PC-3 (cell line): Measurements from ENCODE around the gene BAIAP2. TPM values are rescaled to one million over a fixed set of nuclear protein-coding genes. Genes with fewer than 3 reads are reported as not detected.

Source experiments
- ATAC-seq: fragments of 200-7000 bp; cut with Tn5 transposase; 2 replicates; pipeline ENCODE4 v1.9.1; 2020; ENCODE audit warnings: mild to moderate bottlenecking, moderate library complexity
- BruUV-seq: library from RNA; stranded (reverse); fragments of 400-500 nt; replicated peaks from 2 replicates; lab custom pipeline; 2021; lab: Mats Ljungman, UMichigan
- CTCF ChIA-PET: fragments of 300-600 bp; sonication (Branson Sonifier 250); formaldehyde crosslinking; loops from one replicate; lab custom pipeline; 2022; ENCODE audit warnings: antibody characterized with exemption; lab: Charles Lee
- POLR2A ChIA-PET: fragments of 300-600 bp; sonication (Branson Sonifier 250); formaldehyde crosslinking; loops from one replicate; lab custom pipeline; 2022; ENCODE audit warnings: antibody characterized with exemption; ENCODE audit not compliant: unreplicated experiment; lab: Charles Lee
- DNase-seq: peaks from one replicate; pipeline ENCODE4 v3.0.0-alpha.2; 2015
- H2AFZ ChIP-seq: fragments of 300-600 bp; sonication (generic); 2 replicates; pipeline ENCODE4 v1.6.0; 2016; ENCODE audit warnings: antibody characterized with exemption, low read length
- H3F3A ChIP-seq: fragments of 300-600 bp; sonication (generic); one replicate; pipeline ENCODE4 v1.6.0; 2017; ENCODE audit warnings: antibody characterized with exemption, low read length, control low read depth, mild to moderate bottlenecking; ENCODE audit not compliant: unreplicated experiment
- H3K27ac ChIP-seq: fragments of 300-600 bp; sonication (generic); 2 replicates; pipeline ENCODE4 v1.5.1; 2016; ENCODE audit warnings: mild to moderate bottlenecking, low read length
- H3K27me3 ChIP-seq: fragments of 300-600 bp; sonication (generic); 2 replicates; pipeline ENCODE4 v1.6.1; 2016; ENCODE audit warnings: low read length, mixed read lengths
- H3K36me3 ChIP-seq: fragments of 300-600 bp; sonication (generic); 2 replicates; pipeline ENCODE4 v1.6.1; 2016; ENCODE audit warnings: low read depth, mixed run types, low read length, mixed read lengths
- H3K4me1 ChIP-seq: fragments of 300-600 bp; sonication (generic); 2 replicates; pipeline ENCODE4 v1.5.1; 2016; ENCODE audit warnings: low read length; ENCODE audit not compliant: insufficient read depth
- H3K4me2 ChIP-seq: fragments of 300-600 bp; sonication (generic); 2 replicates; pipeline ENCODE4 v1.6.0; 2016; ENCODE audit warnings: low read length
- H3K4me3 ChIP-seq: fragments of 300-600 bp; sonication (generic); 2 replicates; pipeline ENCODE4 v1.5.1; 2016; ENCODE audit warnings: mild to moderate bottlenecking, low read length, mixed read lengths
- H3K79me2 ChIP-seq: fragments of 300-600 bp; sonication (generic); 2 replicates; pipeline ENCODE4 v1.6.1; 2017; ENCODE audit warnings: low read length, mixed read lengths
- H3K9ac ChIP-seq: fragments of 300-600 bp; sonication (generic); 2 replicates; pipeline ENCODE4 v1.6.0; 2016; ENCODE audit warnings: mild to moderate bottlenecking, low read length
- H3K9me2 ChIP-seq: fragments of 300-600 bp; sonication (generic); replicated peaks from 2 replicates; pipeline ENCODE4 v1.6.1; 2016; ENCODE audit warnings: mixed run types, low read length, mixed read lengths
- H3K9me3 ChIP-seq: fragments of 300-600 bp; sonication (generic); 2 replicates; pipeline ENCODE4 v1.6.1; 2016; ENCODE audit warnings: low read length, mixed read lengths
- H4K20me1 ChIP-seq: fragments of 300-600 bp; sonication (generic); 2 replicates; pipeline ENCODE4 v1.6.1; 2016; ENCODE audit warnings: low read length, mixed read lengths
- EZH2 ChIP-seq: fragments of 300-600 bp; sonication (generic); IDR thresholded peaks from one replicate; pipeline ENCODE4 v1.6.1; 2017; ENCODE audit warnings: antibody characterized with exemption, mild to moderate bottlenecking, low read length; ENCODE audit not compliant: unreplicated experiment
- EZH2phosphoT487 ChIP-seq: fragments of 300-600 bp; sonication (generic); IDR thresholded peaks from 2 replicates; pipeline ENCODE4 v1.6.1; 2018; ENCODE audit warnings: mild to moderate bottlenecking, antibody characterized with exemption, low read length, borderline replicate concordance
- intact Hi-C: fragments of 100-400 bp; cut with micrococcal nuclease; formaldehyde crosslinking; loops from 2 replicates; pipeline ENCODE4 v1.9.0; 2023
- total RNA-seq: library from RNA; depleted of rRNA; stranded (reverse); fragments of >200 nt; gene quantifications from 2 replicates; pipeline ENCODE4 v1.2.3, GENCODE V29; 2014
- TF ChIP-seq, protein P1 (sequence below): fragments of 300-600 bp; sonication (generic); conservative IDR thresholded peaks from 2 replicates; pipeline ENCODE4 v1.5.1; 2017; ENCODE audit warnings: antibody characterized with exemption, low read depth, mild to moderate bottlenecking, low read length

BAIAP2 gene
- total RNA-seq, 1 experiment from 2014 or later: 56.9 TPM

DNA sequence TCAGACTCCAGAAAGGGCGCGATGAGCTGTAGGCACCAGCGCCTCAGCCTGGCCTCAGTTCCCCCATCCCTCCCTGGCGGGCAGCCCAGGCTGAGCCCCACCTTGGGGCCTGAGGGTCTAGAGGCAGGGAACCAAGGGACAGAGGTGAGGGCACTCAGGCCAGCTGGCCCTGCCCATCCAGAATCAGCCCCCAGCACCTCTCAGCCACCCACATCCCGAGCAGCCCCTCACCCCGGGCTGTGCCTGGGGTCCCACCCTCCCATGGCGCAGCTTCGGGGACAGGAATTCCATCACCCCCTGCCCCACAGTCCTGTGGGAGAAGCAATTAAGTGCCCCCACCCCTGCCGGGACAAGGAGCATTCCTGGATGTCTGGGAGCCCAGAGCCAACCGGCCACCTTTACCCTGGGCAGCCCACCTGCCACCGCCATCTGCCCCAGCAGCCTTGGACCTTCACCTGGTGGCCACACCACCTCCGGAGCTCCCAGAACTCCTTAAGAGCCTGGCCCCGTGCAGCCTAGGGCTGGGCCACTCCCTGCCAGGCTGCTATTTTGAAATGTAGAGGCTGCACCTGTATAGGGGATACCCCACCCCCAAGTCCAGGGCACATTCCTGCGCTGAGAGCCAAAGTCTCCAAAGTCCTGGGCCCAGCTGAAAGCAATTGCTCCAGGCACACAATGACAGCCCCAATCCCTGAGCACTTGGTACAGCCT, 96.7 kb downstream of the BAIAP2 start:
- Histone ChIP-seq H3K36me3 (no peaks in the 10 kb centered on the region), H3K4me1 (no peaks in the 10 kb centered on the region), H3K27ac (no peak overlapping the region), H2AFZ (no peak overlapping the region), H3F3A (no peaks in the 10 kb centered on the region), H3K4me2 (no peak overlapping the region), H4K20me1 (no peaks in the 10 kb centered on the region), H3K9ac (no peak overlapping the region), H3K9me3 (no peaks in the 10 kb centered on the region), H3K27me3 (no peaks in the 10 kb centered on the region), H3K79me2 (no peaks in the 10 kb centered on the region), H3K4me3 (no peak overlapping the region), H3K9me2 (no peaks in the 10 kb centered on the region)
- intact Hi-C loops: no loop called here
- POLR2A ChIA-PET: no interaction called here
- DNase-seq (no peak), ATAC-seq (no peak)
- no TSS peak for BruUV-seq
- TF ChIP-seq EZH2phosphoT487: no peak
- TF ChIP-seq EZH2: no peak
- TF ChIP-seq, protein P1, sequence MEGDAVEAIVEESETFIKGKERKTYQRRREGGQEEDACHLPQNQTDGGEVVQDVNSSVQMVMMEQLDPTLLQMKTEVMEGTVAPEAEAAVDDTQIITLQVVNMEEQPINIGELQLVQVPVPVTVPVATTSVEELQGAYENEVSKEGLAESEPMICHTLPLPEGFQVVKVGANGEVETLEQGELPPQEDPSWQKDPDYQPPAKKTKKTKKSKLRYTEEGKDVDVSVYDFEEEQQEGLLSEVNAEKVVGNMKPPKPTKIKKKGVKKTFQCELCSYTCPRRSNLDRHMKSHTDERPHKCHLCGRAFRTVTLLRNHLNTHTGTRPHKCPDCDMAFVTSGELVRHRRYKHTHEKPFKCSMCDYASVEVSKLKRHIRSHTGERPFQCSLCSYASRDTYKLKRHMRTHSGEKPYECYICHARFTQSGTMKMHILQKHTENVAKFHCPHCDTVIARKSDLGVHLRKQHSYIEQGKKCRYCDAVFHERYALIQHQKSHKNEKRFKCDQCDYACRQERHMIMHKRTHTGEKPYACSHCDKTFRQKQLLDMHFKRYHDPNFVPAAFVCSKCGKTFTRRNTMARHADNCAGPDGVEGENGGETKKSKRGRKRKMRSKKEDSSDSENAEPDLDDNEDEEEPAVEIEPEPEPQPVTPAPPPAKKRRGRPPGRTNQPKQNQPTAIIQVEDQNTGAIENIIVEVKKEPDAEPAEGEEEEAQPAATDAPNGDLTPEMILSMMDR: no peak
- CTCF ChIA-PET: no interaction called here

DNA sequence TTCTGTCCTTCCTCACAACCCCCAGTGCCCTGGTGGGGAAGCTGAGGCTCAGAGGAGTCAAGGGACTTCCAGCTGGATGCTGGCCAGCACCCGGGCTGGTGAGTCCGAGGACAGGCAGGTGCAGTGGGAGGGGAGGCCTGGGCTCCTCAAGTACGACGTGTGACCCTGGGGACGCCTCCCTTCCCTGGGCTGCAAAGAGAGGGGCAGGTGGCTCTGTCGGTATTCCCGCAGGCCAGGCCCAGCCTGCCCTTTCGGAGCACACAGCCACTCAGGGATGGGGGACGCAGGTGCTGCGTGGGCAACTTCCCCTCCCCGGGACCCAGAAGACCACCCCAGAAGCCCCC, 97.2 kb downstream of the BAIAP2 start:
- BruUV-seq: no TSS peak
- intact Hi-C loops: no loop called here
- DNase-seq (no peak), ATAC-seq (no peak)
- POLR2A ChIA-PET: no interaction called here
- CTCF ChIA-PET: no interaction called here
- TF ChIP-seq EZH2 (no peak), EZH2phosphoT487 (no peak)
- TF ChIP-seq, protein P1: no peak
- Histone ChIP-seq H3K27ac (no peak overlapping the region), H3K27me3 (no peaks in the 10 kb centered on the region), H3K4me1 (no peaks in the 10 kb centered on the region), H3K79me2 (no peaks in the 10 kb centered on the region), H3K4me3 (no peak overlapping the region), H2AFZ (no peak overlapping the region), H3K9me2 (no peaks in the 10 kb centered on the region), H3K9ac (no peak overlapping the region), H3K9me3 (no peaks in the 10 kb centered on the region), H3F3A (no peaks in the 10 kb centered on the region), H3K4me2 (no peak overlapping the region), H4K20me1 (no peaks in the 10 kb centered on the region), H3K36me3 (no peaks in the 10 kb centered on the region)
